ENCODE data around the gene MAVS. TPM values are rescaled to one million over a fixed set of nuclear protein-coding genes. Genes with fewer than 3 reads are reported as not detected.
A peak's percentile ranks its signal among the peaks of the same experiment; 100 is the strongest.

MAVS gene
- total and polyA plus RNA-seq, 5 donors from 2014 or later: 3.5 to 26.1 (median 3.8) TPM

GRCh38 chr20:3908667-3909066 lies 62.0 kb downstream of the MAVS start:
- Mint-ChIP-seq H3K36me3 (peaks cover 44% of the 10 kb centered on the region), H3K27me3 (no peaks in the 10 kb centered on the region), H3K27ac (peak overlapping the region; percentile 68 to 92 (median 77)), H3K4me1 (peaks cover 14 to 67% (median 43%) of the 10 kb centered on the region in 4 donors), H3K9me3 (peaks cover 0 to 2% (median 0%) of the 10 kb centered on the region in 7 donors), H3K4me3 (peak overlapping the region; percentile 39 to 88 (median 66))
- peaks cover 47% of the 10 kb centered on the region for H3K36me3 ChIP-seq (ENCODE audit: control insufficient read depth, insufficient read depth, low read length)
- ATAC-seq (ENCODE audit: low read depth in 2 of 2): no peak
- H3K4me3 ChIP-seq (ENCODE audit: low read depth, low read length): no peak overlapping the region
- H3K4me1 ChIP-seq (ENCODE audit: control insufficient read depth, insufficient read depth, low read length, poor library complexity, severe bottlenecking): peaks cover 40% of the 10 kb centered on the region
- no peaks in the 10 kb centered on the region for H3K27me3 ChIP-seq (ENCODE audit: control insufficient read depth, insufficient read depth, low read length)
- H3K9me3 ChIP-seq (ENCODE audit: control insufficient read depth in 2 of 2, low read length in 2 of 2): no peaks in the 10 kb centered on the region
- no peak overlapping the region for H3K27ac ChIP-seq (ENCODE audit: insufficient read depth, low read length, poor library complexity, severe bottlenecking)
- DNase-seq: no peak

GRCh38 chr20:3909952-3910366 lies 63.3 kb downstream of the MAVS start:
- H3K27me3 Mint-ChIP-seq: no peaks in the 10 kb centered on the region
- H3K27ac ChIP-seq (ENCODE audit: insufficient read depth, low read length, poor library complexity, severe bottlenecking): peak overlapping the region; percentile 43
- H3K27me3 ChIP-seq (ENCODE audit: control insufficient read depth, insufficient read depth, low read length): no peaks in the 10 kb centered on the region
- peaks cover 57% of the 10 kb centered on the region for H3K36me3 ChIP-seq (ENCODE audit: control insufficient read depth, insufficient read depth, low read length)
- H3K36me3 Mint-ChIP-seq: peaks cover 43% of the 10 kb centered on the region
- peak overlapping the region in 2 of 3 donors; percentile 46 to 48 for H3K27ac Mint-ChIP-seq
- peaks cover 11 to 61% (median 43%) of the 10 kb centered on the region in 4 donors for H3K4me1 Mint-ChIP-seq
- H3K4me1 ChIP-seq (ENCODE audit: control insufficient read depth, insufficient read depth, low read length, poor library complexity, severe bottlenecking): peaks cover 30% of the 10 kb centered on the region
- H3K4me3 Mint-ChIP-seq: peak overlapping the region in 2 of 4 donors; percentile 21 to 25
- H3K9me3 Mint-ChIP-seq: peaks cover 0 to 1% (median 0%) of the 10 kb centered on the region in 7 donors
- no peak overlapping the region for H3K4me3 ChIP-seq (ENCODE audit: low read depth, low read length)
- DNase-seq (no peak), ATAC-seq (ENCODE audit: low read depth in 2 of 2) (no peak)
- H3K9me3 ChIP-seq (ENCODE audit: control insufficient read depth in 2 of 2, low read length in 2 of 2): no peaks in the 10 kb centered on the region

- Mint-ChIP-seq H3K9me3 (no peaks in the 10 kb centered on the region), H3K4me3 (peak overlapping the region in 1 of 4 donors; percentile 25), H3K27ac (peak overlapping the region in 2 of 3 donors; percentile 7 to 20), H3K27me3 (no peaks in the 10 kb centered on the region), H3K36me3 (peaks cover 48% of the 10 kb centered on the region), H3K4me1 (peaks cover 16 to 60% (median 48%) of the 10 kb centered on the region in 4 donors)
- ATAC-seq (ENCODE audit: low read depth in 2 of 2) (no peak), DNase-seq (no peak)
- no peak overlapping the region for H3K27ac ChIP-seq (ENCODE audit: insufficient read depth, low read length, poor library complexity, severe bottlenecking)
- peaks cover 27% of the 10 kb centered on the region for H3K4me1 ChIP-seq (ENCODE audit: control insufficient read depth, insufficient read depth, low read length, poor library complexity, severe bottlenecking)
- peaks cover 62% of the 10 kb centered on the region for H3K36me3 ChIP-seq (ENCODE audit: control insufficient read depth, insufficient read depth, low read length)
- no peaks in the 10 kb centered on the region for H3K27me3 ChIP-seq (ENCODE audit: control insufficient read depth, insufficient read depth, low read length)
- H3K4me3 ChIP-seq (ENCODE audit: low read depth, low read length): no peak overlapping the region
- H3K9me3 ChIP-seq (ENCODE audit: control insufficient read depth in 2 of 2, low read length in 2 of 2): no peaks in the 10 kb centered on the region
Observed at GRCh38 chr20:3910853-3911252, 64.2 kb downstream of the MAVS start.

- DNase-seq (no peak), ATAC-seq (ENCODE audit: low read depth in 2 of 2) (no peak)
- Mint-ChIP-seq H3K4me1 (peaks cover 23 to 61% (median 52%) of the 10 kb centered on the region in 4 donors), H3K9me3 (no peaks in the 10 kb centered on the region), H3K27ac (no peak overlapping the region), H3K36me3 (peaks cover 56% of the 10 kb centered on the region), H3K27me3 (no peaks in the 10 kb centered on the region), H3K4me3 (no peak overlapping the region)
- H3K4me1 ChIP-seq (ENCODE audit: control insufficient read depth, insufficient read depth, low read length, poor library complexity, severe bottlenecking): peaks cover 17% of the 10 kb centered on the region
- H3K4me3 ChIP-seq (ENCODE audit: low read depth, low read length): no peak overlapping the region
- H3K27me3 ChIP-seq (ENCODE audit: control insufficient read depth, insufficient read depth, low read length): no peaks in the 10 kb centered on the region
- H3K36me3 ChIP-seq (ENCODE audit: control insufficient read depth, insufficient read depth, low read length): peaks cover 74% of the 10 kb centered on the region
- no peaks in the 10 kb centered on the region for H3K9me3 ChIP-seq (ENCODE audit: control insufficient read depth in 2 of 2, low read length in 2 of 2)
- no peak overlapping the region for H3K27ac ChIP-seq (ENCODE audit: insufficient read depth, low read length, poor library complexity, severe bottlenecking)
Observed at GRCh38 chr20:3911956-3912355, 65.3 kb downstream of the MAVS start.

DNA sequence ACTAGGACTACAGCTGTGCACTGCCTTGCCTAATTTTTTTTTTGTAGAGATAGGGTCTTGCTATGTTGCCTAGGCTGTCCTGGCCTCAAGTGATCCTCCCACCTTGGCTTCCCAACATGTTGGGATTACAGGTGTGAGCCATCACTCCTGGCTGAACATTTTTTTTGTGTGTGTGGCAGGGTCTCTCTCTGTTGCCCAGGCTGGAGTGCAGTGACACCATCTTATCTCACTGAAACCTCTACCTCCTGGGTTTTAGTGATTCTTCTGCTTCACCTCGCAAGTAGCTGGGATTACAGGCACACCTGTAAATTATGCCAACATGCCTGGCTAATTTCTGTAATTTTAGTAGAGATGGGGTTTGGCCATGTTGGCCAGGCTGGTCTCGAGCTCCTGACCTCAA lies 67.8 kb downstream of the MAVS start:
- Mint-ChIP-seq H3K9me3 (no peaks in the 10 kb centered on the region), H3K4me3 (no peak overlapping the region), H3K27me3 (no peaks in the 10 kb centered on the region), H3K4me1 (peaks cover 20 to 59% (median 45%) of the 10 kb centered on the region in 4 donors), H3K27ac (no peak overlapping the region), H3K36me3 (peaks cover 60% of the 10 kb centered on the region)
- DNase-seq (no peak), ATAC-seq (ENCODE audit: low read depth in 2 of 2) (no peak)
- Histone ChIP-seq H3K9me3 (ENCODE audit: control insufficient read depth in 2 of 2, low read length in 2 of 2) (no peaks in the 10 kb centered on the region), H3K27me3 (ENCODE audit: control insufficient read depth, insufficient read depth, low read length) (no peaks in the 10 kb centered on the region), H3K27ac (ENCODE audit: insufficient read depth, low read length, poor library complexity, severe bottlenecking) (no peak overlapping the region), H3K4me1 (ENCODE audit: control insufficient read depth, insufficient read depth, low read length, poor library complexity, severe bottlenecking) (no peaks in the 10 kb centered on the region), H3K4me3 (ENCODE audit: low read depth, low read length) (no peak overlapping the region), H3K36me3 (ENCODE audit: control insufficient read depth, insufficient read depth, low read length) (peaks cover 81% of the 10 kb centered on the region)

DNA sequence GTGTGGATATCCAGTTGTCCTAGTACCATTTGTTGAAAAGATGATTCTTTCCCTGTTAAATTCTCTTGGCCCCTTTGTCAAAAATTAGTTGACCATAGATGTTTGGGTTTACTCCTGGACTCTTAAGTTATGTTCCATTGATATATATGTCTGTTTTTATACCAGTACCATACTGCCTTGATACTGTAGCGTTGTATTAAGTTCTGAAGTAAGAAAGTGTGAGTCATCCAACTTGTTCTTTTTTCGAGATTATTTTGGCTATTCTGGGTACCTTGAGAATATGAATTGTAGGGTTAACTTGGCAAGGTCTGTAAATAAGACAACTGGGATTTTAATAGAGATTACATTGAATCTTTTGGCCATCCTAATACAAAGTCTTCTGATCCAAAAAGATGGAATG lies 69.1 kb downstream of the MAVS start:
- Mint-ChIP-seq H3K27me3 (no peaks in the 10 kb centered on the region), H3K36me3 (peaks cover 55% of the 10 kb centered on the region), H3K4me3 (peak overlapping the region in 1 of 4 donors; percentile 68), H3K4me1 (peaks cover 21 to 54% (median 38%) of the 10 kb centered on the region in 4 donors), H3K9me3 (no peaks in the 10 kb centered on the region), H3K27ac (peak overlapping the region; percentile 62 to 81 (median 72))
- DNase-seq: no peak
- no peaks in the 10 kb centered on the region for H3K27me3 ChIP-seq (ENCODE audit: control insufficient read depth, insufficient read depth, low read length)
- no peak overlapping the region for H3K4me3 ChIP-seq (ENCODE audit: low read depth, low read length)
- H3K36me3 ChIP-seq (ENCODE audit: control insufficient read depth, insufficient read depth, low read length): peaks cover 81% of the 10 kb centered on the region
- no peaks in the 10 kb centered on the region for H3K4me1 ChIP-seq (ENCODE audit: control insufficient read depth, insufficient read depth, low read length, poor library complexity, severe bottlenecking)
- no peak for ATAC-seq (ENCODE audit: low read depth in 2 of 2)
- no peaks in the 10 kb centered on the region for H3K9me3 ChIP-seq (ENCODE audit: control insufficient read depth in 2 of 2, low read length in 2 of 2)
- no peak overlapping the region for H3K27ac ChIP-seq (ENCODE audit: insufficient read depth, low read length, poor library complexity, severe bottlenecking)

DNA sequence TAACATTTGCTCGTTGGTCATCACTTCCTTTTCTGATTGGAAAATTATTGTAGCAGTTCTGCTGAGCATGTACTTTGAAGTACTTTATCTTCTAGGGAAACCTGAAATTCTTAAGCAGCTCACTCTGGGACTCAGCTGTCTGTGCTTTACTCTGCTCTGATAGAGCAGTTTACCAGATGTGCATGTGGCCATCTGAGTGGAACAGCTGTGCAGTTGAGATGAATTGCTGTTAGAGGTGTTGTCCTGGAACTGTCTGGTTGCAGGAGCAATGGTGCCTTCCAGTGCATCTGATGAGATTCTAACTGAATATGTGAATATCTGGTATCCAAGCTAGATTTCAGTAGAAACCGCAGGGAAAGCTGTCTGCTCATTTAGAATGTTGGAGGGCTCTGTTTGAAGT lies 69.7 kb downstream of the MAVS start:
- peaks cover 80% of the 10 kb centered on the region for H3K36me3 ChIP-seq (ENCODE audit: control insufficient read depth, insufficient read depth, low read length)
- Mint-ChIP-seq H3K27me3 (no peaks in the 10 kb centered on the region), H3K9me3 (no peaks in the 10 kb centered on the region)

DNA sequence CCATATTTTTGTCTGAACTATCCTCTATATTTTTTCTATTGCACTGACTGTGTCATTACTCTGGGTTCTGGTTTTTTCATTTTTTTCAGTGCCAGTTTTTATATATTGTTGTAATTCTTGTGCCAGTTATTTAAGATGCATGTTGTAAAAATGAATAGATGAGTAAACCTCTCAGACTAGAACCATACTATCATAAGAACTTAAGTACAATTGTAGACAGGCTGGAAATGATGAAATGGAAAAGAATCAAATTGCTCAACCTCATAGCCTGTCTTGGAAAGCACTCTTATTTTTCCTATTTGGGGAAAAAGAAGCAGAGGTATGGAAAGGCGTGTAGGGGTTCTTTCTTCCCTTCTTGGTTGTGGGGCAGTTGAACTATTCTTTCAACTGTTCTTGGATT lies 72.7 kb downstream of the MAVS start:
- peaks cover 26 to 52% (median 38%) of the 10 kb centered on the region in 4 donors for H3K4me1 Mint-ChIP-seq
- peaks cover 89% of the 10 kb centered on the region for H3K36me3 ChIP-seq (ENCODE audit: control insufficient read depth, insufficient read depth, low read length)

More for the DNA sequence above, 69.7 kb downstream of the MAVS start:
- peaks cover 21 to 51% (median 39%) of the 10 kb centered on the region in 4 donors for H3K4me1 Mint-ChIP-seq
- H3K4me3 Mint-ChIP-seq: no peak overlapping the region
- H3K27ac Mint-ChIP-seq: peak overlapping the region in 2 of 3 donors; percentile 62 to 81
- Histone ChIP-seq H3K9me3 (ENCODE audit: control insufficient read depth in 2 of 2, low read length in 2 of 2) (no peaks in the 10 kb centered on the region), H3K4me3 (ENCODE audit: low read depth, low read length) (no peak overlapping the region), H3K27ac (ENCODE audit: insufficient read depth, low read length, poor library complexity, severe bottlenecking) (no peak overlapping the region), H3K4me1 (ENCODE audit: control insufficient read depth, insufficient read depth, low read length, poor library complexity, severe bottlenecking) (no peaks in the 10 kb centered on the region), H3K27me3 (ENCODE audit: control insufficient read depth, insufficient read depth, low read length) (no peaks in the 10 kb centered on the region)
- H3K36me3 Mint-ChIP-seq: peaks cover 55% of the 10 kb centered on the region
- ATAC-seq (ENCODE audit: low read depth in 2 of 2): no peak
- DNase-seq: no peak

More for the DNA sequence above, 72.7 kb downstream of the MAVS start:
- H3K4me3 ChIP-seq (ENCODE audit: low read depth, low read length): no peak overlapping the region
- ATAC-seq (ENCODE audit: low read depth in 2 of 2) (no peak), DNase-seq (no peak)
- Mint-ChIP-seq H3K27me3 (no peaks in the 10 kb centered on the region), H3K36me3 (peaks cover 46% of the 10 kb centered on the region), H3K4me3 (no peak overlapping the region), H3K9me3 (peaks cover 0 to 1% (median 0%) of the 10 kb centered on the region in 7 donors), H3K27ac (peak overlapping the region in 2 of 3 donors; percentile 46 to 60)
- no peak overlapping the region for H3K27ac ChIP-seq (ENCODE audit: insufficient read depth, low read length, poor library complexity, severe bottlenecking)
- H3K27me3 ChIP-seq (ENCODE audit: control insufficient read depth, insufficient read depth, low read length): no peaks in the 10 kb centered on the region
- no peaks in the 10 kb centered on the region for H3K9me3 ChIP-seq (ENCODE audit: control insufficient read depth in 2 of 2, low read length in 2 of 2)
- no peaks in the 10 kb centered on the region for H3K4me1 ChIP-seq (ENCODE audit: control insufficient read depth, insufficient read depth, low read length, poor library complexity, severe bottlenecking)

All from CD4-positive, CD25-positive, alpha-beta regulatory T cell (primary cell).